HCEC 1CT (cell line): ENCODE measurements around the gene KSR2.
A peak's percentile ranks its signal among the peaks of the same experiment; 100 is the strongest.
"Not testable (repeated sequence)": the region's sequence is repeated elsewhere in the genome, so short reads cannot be mapped to it uniquely, and the experiment has no call there.

Experiments used
- DNase-seq: peaks from one replicate; pipeline ENCODE4 v3.0.0-alpha.2; 2017

Gene KSR2

GRCh38 chr12:117743761-117744160, 225.0 kb downstream of the KSR2 start:
- DNase-seq, result no peak

GRCh38 chr12:117742721-117743120, 226.1 kb downstream of the KSR2 start:
- no peak for DNase-seq

GRCh38 chr12:117738233-117738632, 230.6 kb downstream of the KSR2 start:
- no peak for DNase-seq

- no peak for DNase-seq
Measured at GRCh38 chr12:117733549-117733805, 235.3 kb downstream of the KSR2 start.

GRCh38 chr12:117732761-117733548, 235.8 kb downstream of the KSR2 start:
- no peak for DNase-seq

- not testable (repeated sequence) for DNase-seq
Measured at GRCh38 chr12:117731131-117731530, 237.7 kb downstream of the KSR2 start.

GRCh38 chr12:117727301-117727700, 241.5 kb downstream of the KSR2 start:
- DNase-seq, result no peak

GRCh38 chr12:117724543-117724942, 244.2 kb downstream of the KSR2 start:
- no peak for DNase-seq

GRCh38 chr12:117718559-117718958, 250.2 kb downstream of the KSR2 start:
- DNase-seq, result no peak

GRCh38 chr12:117718141-117718540, 250.6 kb downstream of the KSR2 start:
- no peak for DNase-seq

- no peak for DNase-seq
Measured at GRCh38 chr12:117714203-117714602, 254.6 kb downstream of the KSR2 start.

- no peak for DNase-seq
Measured at GRCh38 chr12:117710121-117710520, 258.7 kb downstream of the KSR2 start.

- DNase-seq, result no peak
Measured at GRCh38 chr12:117707861-117708260, 260.9 kb downstream of the KSR2 start.

- no peak for DNase-seq
Measured at GRCh38 chr12:117703584-117703983, 265.2 kb downstream of the KSR2 start.

- no peak for DNase-seq
Measured at GRCh38 chr12:117702741-117703140, 266.0 kb downstream of the KSR2 start.

GRCh38 chr12:117699575-117699974, 269.2 kb downstream of the KSR2 start:
- DNase-seq, result no peak

GRCh38 chr12:117699118-117699517, 269.7 kb downstream of the KSR2 start:
- no peak for DNase-seq

- DNase-seq, result no peak
Measured at GRCh38 chr12:117695956-117696355, 272.8 kb downstream of the KSR2 start.

GRCh38 chr12:117692512-117692911, 276.3 kb downstream of the KSR2 start:
- DNase-seq, result no peak

- DNase-seq, result no peak
Measured at GRCh38 chr12:117689857-117690256, 278.9 kb downstream of the KSR2 start.

GRCh38 chr12:117688446-117688845, 280.3 kb downstream of the KSR2 start:
- no peak for DNase-seq

- DNase-seq, result peak; percentile 23
Measured at GRCh38 chr12:117686911-117687377, 281.8 kb downstream of the KSR2 start.

GRCh38 chr12:117686210-117686609, 282.6 kb downstream of the KSR2 start:
- DNase-seq, result no peak

GRCh38 chr12:117685110-117685926, 283.5 kb downstream of the KSR2 start:
- no peak for DNase-seq
